Neural cell (in vitro differentiated cells): ENCODE data around the gene NELFA. TPM values are rescaled to one million over a fixed set of nuclear protein-coding genes. Genes with fewer than 3 reads are reported as not detected.
"Not testable (repeated sequence)": the region's sequence is repeated elsewhere in the genome, so short reads cannot be mapped to it uniquely, and the experiment has no call there.

Source experiments
- H2AFZ ChIP-seq: fragments of 200-600, 300-800 bp; sonication (generic), shearing (Covaris generic); 2 replicates; pipeline ENCODE4 v1.6.0; 2014; ENCODE audit warnings: low read depth, mild to moderate bottlenecking, antibody characterized with exemption, low read length, moderate library complexity
- H3F3A ChIP-seq: fragments of 200-600 bp; shearing (Covaris generic); 2 replicates; pipeline ENCODE4 v1.6.1; 2016; ENCODE audit warnings: mild to moderate bottlenecking, moderate library complexity, mixed read lengths, antibody characterized with exemption, low read length; ENCODE audit not compliant: insufficient read depth, poor library complexity, severe bottlenecking
- H3K27ac ChIP-seq: fragments of 200-600, 300-800 bp; sonication (generic), shearing (Covaris generic); 2 replicates; pipeline ENCODE4 v1.5.1; 2014; ENCODE audit warnings: mild to moderate bottlenecking, low read length, moderate library complexity
- H3K27me3 ChIP-seq: fragments of 300-800, 200-600 bp; sonication (generic), shearing (Covaris generic); 2 replicates; pipeline ENCODE4 v1.6.0; 2014; ENCODE audit warnings: mild to moderate bottlenecking, low read depth, low read length, moderate library complexity; ENCODE audit not compliant: insufficient read depth
- H3K36me3 ChIP-seq: fragments of 300-800, 200-600 bp; sonication (generic), shearing (Covaris generic); 2 replicates; pipeline ENCODE4 v1.5.1; 2014; ENCODE audit warnings: mild to moderate bottlenecking, antibody characterized with exemption, low read length, moderate library complexity; ENCODE audit not compliant: insufficient read depth
- H3K4me2 ChIP-seq: fragments of 300-800, 200-600 bp; sonication (generic), shearing (Covaris generic); 2 replicates; pipeline ENCODE4 v1.6.0; 2014; ENCODE audit warnings: mild to moderate bottlenecking, low read length
- H3K4me3 ChIP-seq: fragments of 300-800, 200-600 bp; sonication (generic), shearing (Covaris generic); 2 replicates; pipeline ENCODE4 v1.5.1; 2014; ENCODE audit warnings: mild to moderate bottlenecking, low read length, moderate library complexity
- H3K79me2 ChIP-seq: fragments of 200-600 bp; shearing (Covaris generic); replicated peaks from 2 replicates; pipeline ENCODE4 v1.6.0; 2014; ENCODE audit warnings: mild to moderate bottlenecking, low read length, moderate library complexity; ENCODE audit not compliant: insufficient read depth
- H3K9ac ChIP-seq: fragments of 300-800, 200-600 bp; sonication (generic), shearing (Covaris generic); 2 replicates; pipeline ENCODE4 v1.6.1; 2016; ENCODE audit warnings: mild to moderate bottlenecking, low read length, mixed read lengths
- H3K9me2 ChIP-seq: fragments of 200-600 bp; shearing (Covaris generic); 2 replicates; pipeline ENCODE4 v1.6.1; 2016; ENCODE audit warnings: mild to moderate bottlenecking, low read length, mixed read lengths; ENCODE audit not compliant: insufficient read depth
- H3K9me3 ChIP-seq: fragments of 200-600, 300-800 bp; sonication (generic), shearing (Covaris generic); 2 replicates; pipeline ENCODE4 v1.6.1; 2016; ENCODE audit warnings: mild to moderate bottlenecking, mixed run types, low read length, moderate library complexity, mixed read lengths
- H4K20me1 ChIP-seq: fragments of 200-600 bp; shearing (Covaris generic); 2 replicates; pipeline ENCODE4 v1.6.1; 2016; ENCODE audit warnings: mild to moderate bottlenecking, mixed run types; ENCODE audit not compliant: insufficient read depth
- CTCF ChIP-seq: fragments of 450-650 bp; IDR thresholded peaks from 2 replicates; pipeline ENCODE4 v1.5.1; 2014; ENCODE audit warnings: antibody characterized with exemption, mild to moderate bottlenecking, moderate library complexity; ENCODE audit not compliant: poor library complexity, severe bottlenecking
- EP300 ChIP-seq: fragments of 450-650 bp; conservative IDR thresholded peaks from 2 replicates; pipeline ENCODE4 v1.6.1; 2014; ENCODE audit warnings: antibody characterized with exemption, mild to moderate bottlenecking, moderate library complexity; ENCODE audit not compliant: poor library complexity, severe bottlenecking
- EZH2 ChIP-seq: fragments of 200-600, 300-800 bp; shearing (Covaris generic), sonication (generic); IDR thresholded peaks from 2 replicates; pipeline ENCODE4 v1.6.1; 2014; ENCODE audit warnings: antibody characterized with exemption, low read length, borderline replicate concordance, mild to moderate bottlenecking; ENCODE audit not compliant: insufficient read depth, poor library complexity, severe bottlenecking
- MXI1 ChIP-seq: fragments of 450-650 bp; conservative IDR thresholded peaks from 2 replicates; pipeline ENCODE4 v1.6.1; 2014; ENCODE audit warnings: antibody characterized with exemption, mild to moderate bottlenecking; ENCODE audit not compliant: poor library complexity, severe bottlenecking
- POLR2AphosphoS5 ChIP-seq: IDR thresholded peaks from 2 replicates; pipeline ENCODE4 v1.6.1; 2012
- RAD21 ChIP-seq: fragments of 450-650 bp; conservative IDR thresholded peaks from 2 replicates; pipeline ENCODE4 v1.6.1; 2014; ENCODE audit warnings: antibody characterized with exemption, mild to moderate bottlenecking, moderate library complexity
- REST ChIP-seq: IDR thresholded peaks from 2 replicates; pipeline ENCODE4 v1.6.1; 2012; ENCODE audit warnings: borderline replicate concordance
- SMC3 ChIP-seq: fragments of 450-650 bp; conservative IDR thresholded peaks from 2 replicates; pipeline ENCODE4 v1.6.1; 2014; ENCODE audit warnings: antibody characterized with exemption, mild to moderate bottlenecking, moderate library complexity; ENCODE audit not compliant: poor library complexity
- TAF1 ChIP-seq: IDR thresholded peaks from 2 replicates; pipeline ENCODE4 v1.6.1; 2012; ENCODE audit warnings: low read depth
- polyA plus RNA-seq: library from polyadenylated mRNA; depleted of rRNA; stranded (reverse); fragments of >200 nt; gene quantifications from 2 replicates; pipeline ENCODE4 v1.2.3, GENCODE V29; 2014

The NELFA gene
- polyA plus RNA-seq, 1 donor from 2014 or later: 40.5 TPM

GRCh38 chr4:1996866-1997611 lies 11.7 kb downstream of the NELFA start:
- no peaks in the 10 kb centered on the region for H3K9me2 ChIP-seq
- H4K20me1 ChIP-seq: no peaks in the 10 kb centered on the region
- H3F3A ChIP-seq: no peaks in the 10 kb centered on the region
- no peaks in the 10 kb centered on the region for H3K9me3 ChIP-seq
- no peak overlapping the region for H3K27ac ChIP-seq
- peaks cover 62% of the 10 kb centered on the region for H3K79me2 ChIP-seq
- H2AFZ ChIP-seq: no peak overlapping the region
- H3K36me3 ChIP-seq: no peaks in the 10 kb centered on the region
- H3K4me3 ChIP-seq: no peak overlapping the region
- H3K4me2 ChIP-seq: no peak overlapping the region
- H3K9ac ChIP-seq: no peak overlapping the region
- no peak for TF ChIP-seq POLR2AphosphoS5
- no peaks in the 10 kb centered on the region for H3K27me3 ChIP-seq

GRCh38 chr4:1994938-1995337 lies 13.8 kb downstream of the NELFA start:
- Histone ChIP-seq H3K4me2 (no peak overlapping the region), H3K36me3 (no peaks in the 10 kb centered on the region), H3K27me3 (no peaks in the 10 kb centered on the region), H3K4me3 (no peak overlapping the region), H3K9me2 (no peaks in the 10 kb centered on the region), H4K20me1 (no peaks in the 10 kb centered on the region), H2AFZ (no peak overlapping the region), H3K79me2 (peaks cover 55% of the 10 kb centered on the region), H3K9ac (no peak overlapping the region), H3K9me3 (no peaks in the 10 kb centered on the region), H3K27ac (no peak overlapping the region), H3F3A (no peaks in the 10 kb centered on the region)
- TF ChIP-seq EP300 (no peak), TAF1 (no peak), MXI1 (no peak), POLR2AphosphoS5 (no peak), RAD21 (no peak), SMC3 (no peak), EZH2 (no peak), REST (no peak), CTCF (no peak)

- H3K4me3 ChIP-seq, H4K20me1 ChIP-seq, H3K4me2 ChIP-seq, H2AFZ ChIP-seq, H3K36me3 ChIP-seq, H3K27me3 ChIP-seq, H3K9me3 ChIP-seq, H3K27ac ChIP-seq, H3K9ac ChIP-seq, H3K9me2 ChIP-seq, H3F3A ChIP-seq: not testable (repeated sequence)
- peaks cover 46% of the 10 kb centered on the region for H3K79me2 ChIP-seq
These were observed 14.9 kb downstream of the NELFA start for GRCh38 chr4:1993718-1994516.
